Lung microvascular endothelial cell (primary cell): ENCODE data around the gene SCN4A. TPM values are rescaled to one million over a fixed set of nuclear protein-coding genes. Genes with fewer than 3 reads are reported as not detected.

Experiments used
- DNase-seq, 2 donors: peaks; one replicate each; pipeline versions ENCODE4 v3.0.0 to v3.0.0-alpha.2; 2010; ENCODE audit warnings: low read depth in 2 of 2
- total RNA-seq: library from RNA; depleted of rRNA; stranded (reverse); fragments of >200 nt; gene quantifications from 2 replicates; pipeline ENCODE4 v1.2.1, GENCODE V29; 2014

SCN4A gene
- total RNA-seq, 1 donor from 2014 or later: not detected

- no peak for DNase-seq
Measured at GRCh38 chr17:63960006-63960405, 12.7 kb downstream of the SCN4A start.

GRCh38 chr17:63956296-63956920 lies 16.3 kb downstream of the SCN4A start:
- no peak for DNase-seq

- no peak for DNase-seq
Measured at GRCh38 chr17:63955791-63956190, 16.9 kb downstream of the SCN4A start.

- no peak for DNase-seq
Measured at GRCh38 chr17:63955232-63955631, 17.5 kb downstream of the SCN4A start.

DNA sequence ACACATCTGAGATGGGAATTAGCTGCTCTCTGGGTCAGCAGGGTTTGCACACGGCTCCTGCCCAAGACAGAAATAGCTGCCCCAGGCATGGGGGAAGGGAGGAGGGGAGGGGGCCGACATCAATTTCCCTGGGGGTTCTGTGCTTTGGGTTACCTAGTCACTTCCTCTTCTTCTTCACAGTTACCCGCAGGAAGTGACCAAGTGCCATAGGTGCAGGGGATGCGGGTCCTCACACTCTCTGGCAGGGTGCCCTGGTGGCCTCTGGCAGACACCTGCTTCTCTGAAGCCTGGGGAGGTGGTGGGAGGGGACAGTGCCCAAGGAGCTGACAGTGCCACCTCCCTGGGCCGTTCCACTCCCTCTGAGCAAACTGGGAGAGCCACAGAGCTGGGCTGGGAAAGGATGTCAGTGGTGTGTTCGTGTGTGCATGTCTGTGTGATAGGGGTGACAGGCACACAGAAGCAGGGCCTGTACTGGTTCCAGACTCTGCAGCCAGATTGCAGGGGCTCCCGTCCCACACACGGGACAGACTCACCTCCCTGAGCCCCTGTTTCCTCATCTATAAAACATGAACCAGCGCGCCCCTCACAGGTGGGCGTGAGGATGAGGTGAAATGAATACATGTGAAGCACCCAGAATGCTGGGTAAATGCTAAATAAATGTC lies 18.2 kb downstream of the SCN4A start:
- DNase-seq: no peak

DNA sequence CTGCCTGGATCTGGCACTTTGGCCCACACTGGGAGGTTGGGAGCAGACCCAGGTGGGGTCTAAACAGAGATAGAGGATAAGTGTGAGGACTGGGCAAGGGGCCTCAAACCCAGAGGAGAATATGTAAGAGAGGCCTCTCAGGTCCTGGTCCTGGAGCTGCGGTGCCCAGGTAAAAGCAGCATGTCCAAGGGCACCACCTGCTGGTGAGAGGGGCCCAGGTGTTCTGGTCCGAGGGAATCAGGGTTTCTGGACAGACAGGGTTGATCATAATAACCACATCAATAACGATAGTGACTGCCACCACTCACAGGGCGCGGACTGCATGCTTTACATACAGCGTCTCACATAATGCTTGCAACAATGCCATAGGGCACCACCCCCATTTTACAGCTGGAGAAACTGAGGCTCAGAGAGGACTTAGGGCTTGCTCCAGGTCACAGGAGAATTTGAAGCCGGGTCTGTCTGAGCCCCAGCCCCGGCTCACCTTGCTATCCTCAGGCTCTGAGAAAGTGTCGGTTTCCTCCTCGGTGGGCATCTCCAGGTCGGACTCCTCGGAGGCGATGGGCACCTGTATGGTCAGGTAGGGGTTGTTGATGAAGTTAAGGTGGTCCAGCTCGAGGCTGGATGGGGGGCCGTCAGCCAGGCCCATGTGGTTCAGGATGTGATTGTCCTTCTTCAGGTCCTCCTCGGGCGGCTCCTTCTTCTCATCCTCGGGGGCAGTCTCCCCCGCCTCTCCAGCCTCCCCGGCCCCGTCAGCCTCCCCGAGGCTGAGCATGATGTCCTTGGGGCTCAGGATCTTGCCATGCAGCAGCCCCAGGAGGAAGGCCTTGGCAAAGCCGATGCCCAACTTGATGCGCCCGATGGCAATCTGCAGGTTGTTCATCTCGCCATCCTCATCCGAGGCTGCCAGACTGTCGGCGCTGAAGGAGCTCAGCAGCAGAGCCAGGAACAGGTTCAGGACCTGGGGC lies 21.5 kb downstream of the SCN4A start:
- DNase-seq: peak in 1 of 2 donors; percentile 12

- DNase-seq: no peak
Measured at GRCh38 chr17:63949576-63950250, 23.0 kb downstream of the SCN4A start.

GRCh38 chr17:63948521-63948920 lies 24.2 kb downstream of the SCN4A start:
- DNase-seq: no peak

DNA sequence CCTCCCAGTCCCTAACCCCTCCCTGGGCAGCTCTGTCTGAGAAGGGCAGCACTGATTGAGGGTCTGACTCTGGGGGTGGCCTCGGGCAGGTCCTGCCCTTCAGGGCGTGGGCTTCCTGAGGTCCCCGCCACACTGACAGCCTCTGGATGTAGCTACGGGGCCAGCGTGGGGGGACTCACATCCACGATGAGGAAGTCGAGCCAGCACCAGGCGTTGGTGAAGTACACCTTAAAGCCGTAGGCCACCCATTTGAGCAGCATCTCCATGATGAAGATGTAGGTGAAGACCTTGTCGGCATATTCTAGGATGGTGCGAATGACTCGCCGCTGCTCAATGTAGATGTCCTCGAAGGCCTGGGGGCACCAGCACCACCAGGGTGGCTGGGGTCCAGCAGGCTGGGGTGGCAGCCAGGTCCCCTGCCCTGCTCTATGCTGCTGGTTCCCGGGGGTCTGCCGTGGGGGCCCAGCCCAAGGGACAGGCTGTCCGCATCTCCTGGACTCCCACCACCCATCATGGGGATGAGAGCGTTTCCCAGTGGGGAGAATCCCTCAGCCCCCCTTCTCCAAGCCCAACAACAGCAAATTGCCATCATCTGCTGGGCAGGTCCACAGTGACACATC lies 24.9 kb downstream of the SCN4A start:
- DNase-seq: no peak

GRCh38 chr17:63946440-63947363 lies 26.0 kb downstream of the SCN4A start:
- peak; percentile 39 to 64 for DNase-seq

DNA sequence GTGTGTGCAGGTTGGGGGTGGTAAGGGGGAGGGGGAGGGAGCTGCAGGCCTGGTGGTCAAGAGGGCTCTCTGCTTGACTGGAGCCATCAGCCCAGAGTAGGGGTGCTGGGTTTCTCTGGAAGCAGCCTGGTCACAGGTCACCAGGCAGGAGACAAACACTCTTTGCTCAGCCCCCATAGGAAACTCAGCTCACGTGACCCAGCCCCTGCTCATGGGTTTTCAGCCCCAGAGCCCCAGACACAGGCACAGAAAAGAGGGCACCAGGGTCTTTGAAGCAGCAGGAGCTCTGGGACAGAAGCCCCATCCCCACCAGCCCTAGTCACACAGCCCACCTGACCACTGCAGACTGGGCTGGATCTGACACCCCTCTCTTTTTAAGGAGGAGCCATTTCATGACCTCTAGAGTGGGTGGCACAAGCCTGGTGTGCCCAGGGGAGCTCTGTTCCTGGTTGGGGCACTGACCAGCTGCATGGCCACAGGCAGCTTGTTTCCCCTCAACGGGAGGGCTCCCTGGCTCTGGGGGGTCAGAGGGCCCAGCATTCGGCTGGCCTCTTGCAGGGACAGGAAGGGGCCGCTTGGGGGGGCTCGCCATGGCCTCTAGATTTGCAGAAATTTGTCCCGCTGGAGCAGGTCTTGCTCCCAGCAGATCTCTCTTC lies 26.8 kb downstream of the SCN4A start:
- no peak for DNase-seq

- DNase-seq: no peak
Measured at GRCh38 chr17:63944736-63945499, 27.8 kb downstream of the SCN4A start.

DNA sequence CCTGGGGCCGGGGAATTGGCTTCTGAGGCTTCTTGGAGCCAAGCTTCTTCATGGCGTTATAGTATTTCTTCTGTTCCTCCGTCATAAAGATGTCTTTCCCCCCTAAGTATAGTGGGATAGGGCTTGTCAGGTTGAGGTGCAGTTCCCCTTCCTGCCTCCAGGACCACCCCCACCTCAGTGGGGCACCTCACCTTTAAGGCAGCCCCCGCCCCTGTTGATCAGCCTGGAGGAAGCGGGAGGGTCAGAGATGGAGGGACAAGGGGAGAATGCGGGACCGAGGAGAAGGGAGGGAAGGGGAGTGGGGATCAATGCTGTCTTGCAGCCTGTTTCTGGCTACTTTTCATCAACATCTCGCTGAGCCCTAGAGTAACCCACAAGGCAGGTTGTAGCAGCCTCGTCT lies 29.0 kb downstream of the SCN4A start:
- no peak for DNase-seq

DNA sequence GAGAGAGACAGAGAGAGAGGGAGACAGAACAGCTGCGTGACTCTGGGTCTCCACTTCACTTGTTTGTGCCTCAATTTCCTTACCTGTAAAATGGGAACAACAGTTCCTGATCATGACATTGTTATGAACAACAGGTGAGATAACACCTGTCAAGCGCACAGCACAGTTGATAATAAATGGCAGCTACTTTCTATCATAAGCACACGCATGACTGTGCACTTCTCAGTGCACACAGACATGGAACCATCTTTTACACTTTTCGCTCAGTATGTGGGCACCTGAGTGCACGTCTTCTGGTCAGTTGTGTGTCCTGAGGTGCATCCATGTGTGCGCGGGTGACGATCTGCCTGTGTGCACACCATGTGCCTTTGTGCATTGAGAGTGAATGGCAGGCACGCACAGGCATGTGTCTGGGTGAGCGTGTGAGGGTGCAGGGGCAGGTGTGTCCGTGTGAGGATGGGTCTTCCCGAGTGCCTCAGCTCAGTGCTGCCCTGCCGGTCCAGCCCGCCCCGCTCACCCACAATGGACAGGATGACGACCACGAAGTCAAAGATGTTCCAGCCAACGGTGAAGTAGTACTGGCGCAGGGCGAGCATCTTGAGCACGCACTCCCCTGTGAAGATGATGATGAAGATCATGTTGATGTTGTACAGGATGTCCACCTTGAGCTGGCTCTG lies 30.3 kb downstream of the SCN4A start:
- no peak for DNase-seq

- DNase-seq: no peak
Measured at GRCh38 chr17:63941751-63942150, 31.0 kb downstream of the SCN4A start.

DNA sequence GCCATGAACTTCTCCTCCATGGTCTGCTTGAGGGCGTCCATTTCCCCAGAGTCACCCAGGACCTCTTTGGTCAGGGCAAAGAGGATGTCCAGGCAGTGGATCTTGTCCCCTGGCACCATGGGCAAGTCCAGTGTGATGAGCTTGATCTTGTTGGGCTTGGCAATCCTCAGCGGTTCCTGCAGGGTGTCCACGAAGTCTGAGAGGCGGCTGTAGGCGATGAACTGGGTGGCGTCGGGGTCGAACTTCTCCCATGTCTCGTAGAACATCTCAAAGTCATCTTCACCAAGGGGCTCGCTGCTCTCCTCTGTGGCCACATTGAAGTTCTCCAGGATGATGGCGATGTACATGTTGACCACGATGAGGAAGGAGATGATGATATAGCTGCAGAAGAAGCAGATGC lies 31.6 kb downstream of the SCN4A start:
- DNase-seq: no peak

GRCh38 chr17:63940584-63940983 lies 32.1 kb downstream of the SCN4A start:
- no peak for DNase-seq

DNA sequence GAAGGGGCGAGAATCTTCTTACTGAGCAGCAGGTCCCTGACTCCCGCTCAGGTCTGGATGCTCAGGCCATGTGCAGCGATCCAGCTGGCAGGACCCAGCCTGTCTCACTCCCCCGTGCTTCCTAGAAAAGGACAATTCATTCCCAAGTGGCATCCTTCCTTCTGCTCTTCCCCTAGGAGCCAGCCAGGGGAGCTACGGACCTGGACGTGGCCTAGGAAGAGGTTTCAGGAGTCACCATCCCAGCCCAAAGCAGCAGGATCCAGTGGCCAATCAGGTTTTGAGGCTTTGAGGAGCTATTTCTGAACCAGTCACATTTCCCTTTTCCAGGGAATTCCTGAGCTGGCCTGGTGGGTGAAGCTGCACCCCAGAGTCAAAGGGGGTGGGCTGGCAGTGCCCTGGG lies 32.8 kb downstream of the SCN4A start:
- no peak for DNase-seq
